NB4 (cell line): ENCODE results near the gene NFRKB.

Experiments
- POLR2A ChIP-seq: IDR thresholded peaks from 2 replicates; pipeline ENCODE4 v1.6.1; 2011; ENCODE audit warnings: mild to moderate bottlenecking; ENCODE audit not compliant: insufficient read length; ENCODE audit errors: extremely low read depth
- TF ChIP-seq, protein P1 (sequence below): IDR thresholded peaks from 2 replicates; pipeline ENCODE4 v1.6.1; 2011; ENCODE audit warnings: low read depth, low read length
- TF ChIP-seq, protein P2 (sequence below): IDR thresholded peaks from one replicate; pipeline ENCODE4 v1.5.1; 2012; ENCODE audit warnings: low read depth, low read length

DNA sequence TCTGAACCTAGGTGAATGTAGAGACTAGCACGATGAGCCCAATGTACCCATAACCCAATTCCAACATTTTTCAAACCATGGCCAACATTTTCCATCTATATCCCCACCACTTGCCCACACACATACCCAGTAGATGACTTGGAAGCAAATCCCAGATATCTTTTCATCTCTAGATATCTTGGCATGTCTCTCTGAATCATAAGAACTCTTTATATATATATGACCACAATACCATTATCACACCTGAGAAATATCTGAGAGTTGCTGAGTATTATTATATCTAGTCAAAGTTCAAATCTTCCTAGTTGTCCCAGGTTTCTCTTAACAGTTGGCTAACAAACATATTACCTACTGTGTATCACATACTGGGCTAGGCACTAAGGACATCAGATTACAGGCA, 37.9 kb upstream of the NFRKB start:
- TF ChIP-seq, protein P1, sequence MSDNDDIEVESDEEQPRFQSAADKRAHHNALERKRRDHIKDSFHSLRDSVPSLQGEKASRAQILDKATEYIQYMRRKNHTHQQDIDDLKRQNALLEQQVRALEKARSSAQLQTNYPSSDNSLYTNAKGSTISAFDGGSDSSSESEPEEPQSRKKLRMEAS: no peak
- TF ChIP-seq, protein P2, sequence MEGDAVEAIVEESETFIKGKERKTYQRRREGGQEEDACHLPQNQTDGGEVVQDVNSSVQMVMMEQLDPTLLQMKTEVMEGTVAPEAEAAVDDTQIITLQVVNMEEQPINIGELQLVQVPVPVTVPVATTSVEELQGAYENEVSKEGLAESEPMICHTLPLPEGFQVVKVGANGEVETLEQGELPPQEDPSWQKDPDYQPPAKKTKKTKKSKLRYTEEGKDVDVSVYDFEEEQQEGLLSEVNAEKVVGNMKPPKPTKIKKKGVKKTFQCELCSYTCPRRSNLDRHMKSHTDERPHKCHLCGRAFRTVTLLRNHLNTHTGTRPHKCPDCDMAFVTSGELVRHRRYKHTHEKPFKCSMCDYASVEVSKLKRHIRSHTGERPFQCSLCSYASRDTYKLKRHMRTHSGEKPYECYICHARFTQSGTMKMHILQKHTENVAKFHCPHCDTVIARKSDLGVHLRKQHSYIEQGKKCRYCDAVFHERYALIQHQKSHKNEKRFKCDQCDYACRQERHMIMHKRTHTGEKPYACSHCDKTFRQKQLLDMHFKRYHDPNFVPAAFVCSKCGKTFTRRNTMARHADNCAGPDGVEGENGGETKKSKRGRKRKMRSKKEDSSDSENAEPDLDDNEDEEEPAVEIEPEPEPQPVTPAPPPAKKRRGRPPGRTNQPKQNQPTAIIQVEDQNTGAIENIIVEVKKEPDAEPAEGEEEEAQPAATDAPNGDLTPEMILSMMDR: no peak
- no peak for TF ChIP-seq POLR2A
